ENCODE data around the gene CLASRP. TPM values are rescaled to one million over a fixed set of nuclear protein-coding genes. Genes with fewer than 3 reads are reported as not detected.
A peak's percentile ranks its signal among the peaks of the same experiment; 100 is the strongest.

CLASRP gene
- total RNA-seq, 1 experiment from 2014 or later = 126 TPM

- TF ChIP-seq CTCF (IDR thresholded peaks at IDR 0.05; ENCODE audit: unreplicated experiment) = no peak
- Mint-ChIP-seq H3K4me1 (ENCODE audit: low read depth, unreplicated experiment) (peaks cover 22% of the 10 kb centered on the region), H3K27me3 (ENCODE audit: unreplicated experiment) (no peaks in the 10 kb centered on the region), H3K9me3 (ENCODE audit: low read depth, unreplicated experiment) (no peaks in the 10 kb centered on the region), H3K36me3 (ENCODE audit: insufficient read depth, unreplicated experiment) (peaks cover 65% of the 10 kb centered on the region), H3K4me3 (ENCODE audit: low read depth, unreplicated experiment) (peak overlapping the region; percentile 84), H3K27ac (ENCODE audit: unreplicated experiment) (peak overlapping the region; percentile 66)
- intact Hi-C loops (cut with micrococcal nuclease; ENCODE audit: unreplicated experiment) = no loop called here
- CTCF ChIA-PET = interaction anchor here (0.7 to 1.6 kb wide), 5 partner anchors 16 to 572 kb away, joined by 3 to 8 read pairs (median 3); partner anchors contain the start of genes CLASRP and PPP1R37
- no TSS peak for BruUV-seq (replicated peaks)
- peak; percentile 90 for DNase-seq
These were observed 36.6 kb downstream of the CLASRP start for GRCh38 chr19:45075301-45076028.

DNA sequence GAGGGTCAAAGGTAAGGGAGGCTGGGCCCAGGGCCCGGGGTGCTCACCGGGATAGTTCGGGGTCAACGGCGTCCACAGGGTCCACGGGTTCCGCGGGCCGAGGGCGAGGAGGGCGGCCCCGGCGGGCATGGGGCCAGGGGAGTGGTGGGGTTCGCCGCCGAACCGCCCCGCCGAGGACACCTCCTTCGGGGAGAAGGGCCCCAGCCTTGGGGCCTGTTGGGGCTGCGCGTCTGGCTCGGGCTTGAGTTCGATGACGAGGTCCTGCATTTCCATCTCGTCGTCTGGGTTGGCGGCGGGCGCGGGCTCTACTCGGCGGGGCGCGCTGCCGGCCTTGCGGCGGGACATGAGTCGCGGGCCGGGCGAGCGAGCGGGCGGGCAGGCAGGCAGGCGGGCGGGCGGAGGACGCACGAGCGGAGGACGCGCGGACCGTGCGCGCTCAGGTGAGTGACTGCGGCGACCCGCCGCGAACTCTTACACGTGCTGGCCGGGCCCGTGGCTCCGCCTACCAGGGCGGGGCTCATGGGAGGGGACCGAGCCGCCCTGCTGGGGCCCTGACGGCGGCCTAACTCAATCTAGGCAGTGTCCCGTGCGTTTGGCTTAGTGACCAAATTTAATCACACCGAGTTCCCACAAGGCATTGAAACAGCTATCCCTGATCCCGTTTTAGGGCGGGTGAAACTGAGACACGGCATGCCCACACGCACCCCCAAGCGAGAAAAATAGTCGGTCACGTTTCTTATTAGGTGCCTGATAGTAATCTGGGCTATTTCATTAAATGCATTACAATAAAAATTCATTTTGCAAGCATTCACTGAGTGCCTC, 37.4 kb downstream of the CLASRP start, which contains the start of gene ZNF296:
ZNF296 (minus strand) TSS at position 450 of the 822 bp plus-strand sequence; CDS start at position 345, 105 bp downstream.
- no peak for TF ChIP-seq CTCF (IDR thresholded peaks at IDR 0.05; ENCODE audit: unreplicated experiment)
- H3K9me3 Mint-ChIP-seq (ENCODE audit: low read depth, unreplicated experiment) = no peaks in the 10 kb centered on the region
- peak within 1 kb of the TSS; percentile 84 for H3K4me3 Mint-ChIP-seq (ENCODE audit: low read depth, unreplicated experiment)
- peak within 1 kb of the TSS; percentile 66 for H3K27ac Mint-ChIP-seq (ENCODE audit: unreplicated experiment)
- peaks cover 22% of the 10 kb centered on the region for H3K4me1 Mint-ChIP-seq (ENCODE audit: low read depth, unreplicated experiment)
- no peaks in the 10 kb centered on the region for H3K27me3 Mint-ChIP-seq (ENCODE audit: unreplicated experiment)
- peaks cover 62% of the 10 kb centered on the region for H3K36me3 Mint-ChIP-seq (ENCODE audit: insufficient read depth, unreplicated experiment)
- peak; percentile 93 for DNase-seq
- BruUV-seq (replicated peaks) = TSS peak; percentile 69
- CTCF ChIA-PET = interaction anchor here (1.2 to 1.6 kb wide), 2 partner anchors 16 to 37 kb away, joined by 5 to 8 read pairs; partner anchors contain the start of genes CLASRP and PPP1R37
- intact Hi-C loops (cut with micrococcal nuclease; ENCODE audit: unreplicated experiment) = no loop called here

GRCh38 chr19:45076851-45077730, 38.2 kb downstream of the CLASRP start:
- TF ChIP-seq CTCF (IDR thresholded peaks at IDR 0.05; ENCODE audit: unreplicated experiment) = no peak
- CTCF ChIA-PET = no interaction called here
- Mint-ChIP-seq H3K9me3 (ENCODE audit: low read depth, unreplicated experiment) (no peaks in the 10 kb centered on the region), H3K27me3 (ENCODE audit: unreplicated experiment) (no peaks in the 10 kb centered on the region), H3K27ac (ENCODE audit: unreplicated experiment) (no peak overlapping the region), H3K4me1 (ENCODE audit: low read depth, unreplicated experiment) (peaks cover 28% of the 10 kb centered on the region), H3K36me3 (ENCODE audit: insufficient read depth, unreplicated experiment) (peaks cover 60% of the 10 kb centered on the region), H3K4me3 (ENCODE audit: low read depth, unreplicated experiment) (peak overlapping the region; percentile 84)
- intact Hi-C loops (cut with micrococcal nuclease; ENCODE audit: unreplicated experiment) = no loop called here
- no peak for DNase-seq
- BruUV-seq (replicated peaks) = no TSS peak
